DOHH2 (cell line): Measurements from ENCODE around the gene TBK1.
"Not testable (repeated sequence)": the region's sequence is repeated elsewhere in the genome, so short reads cannot be mapped to it uniquely, and the experiment has no call there.

Source experiments
- H3F3A ChIP-seq: fragments of 200-600 bp; sonication (generic), shearing (Covaris generic); 2 replicates; pipeline ENCODE4 v1.6.0; 2016; ENCODE audit warnings: antibody characterized with exemption, mild to moderate bottlenecking; ENCODE audit not compliant: control insufficient read depth, insufficient read depth
- H3K27ac ChIP-seq: fragments of 200-600 bp; sonication (generic); 2 replicates; pipeline ENCODE4 v1.5.1; 2014; ENCODE audit warnings: low read depth, mild to moderate bottlenecking, low read length, moderate library complexity
- H3K27me3 ChIP-seq: fragments of 200-600 bp; sonication (generic); 2 replicates; pipeline ENCODE4 v1.6.1; 2014; ENCODE audit warnings: mild to moderate bottlenecking, low read length, mixed read lengths; ENCODE audit not compliant: control insufficient read depth
- H3K36me3 ChIP-seq: fragments of 200-600 bp; sonication (generic); 2 replicates; pipeline ENCODE4 v1.6.1; 2014; ENCODE audit warnings: mild to moderate bottlenecking, low read length, moderate library complexity, mixed read lengths; ENCODE audit not compliant: control insufficient read depth
- H3K4me1 ChIP-seq: fragments of 200-600 bp; sonication (generic); 2 replicates; pipeline ENCODE4 v1.6.1; 2014; ENCODE audit warnings: mild to moderate bottlenecking, low read length, mixed read lengths; ENCODE audit not compliant: control insufficient read depth
- H3K4me2 ChIP-seq: fragments of 200-600 bp; sonication (generic); 2 replicates; pipeline ENCODE4 v1.6.0; 2014; ENCODE audit warnings: mild to moderate bottlenecking, low read length, moderate library complexity
- H3K4me3 ChIP-seq: fragments of 200-600 bp; sonication (generic); 2 replicates; pipeline ENCODE4 v1.5.1; 2014; ENCODE audit warnings: mild to moderate bottlenecking, low read length, mixed read lengths
- H3K79me2 ChIP-seq: fragments of 200-600 bp; sonication (generic); 2 replicates; pipeline ENCODE4 v1.6.1; 2014; ENCODE audit warnings: mild to moderate bottlenecking, low read length, mixed read lengths; ENCODE audit not compliant: control insufficient read depth
- H3K9me2 ChIP-seq: fragments of 200-600 bp; sonication (generic); replicated peaks from 2 replicates; pipeline ENCODE4 v1.6.1; 2014; ENCODE audit warnings: mild to moderate bottlenecking, low read length, mixed read lengths; ENCODE audit not compliant: control insufficient read depth
- H3K9me3 ChIP-seq: fragments of 200-600 bp; sonication (generic); 2 replicates; pipeline ENCODE4 v1.6.1; 2014; ENCODE audit warnings: antibody characterized with exemption, low read length, mixed read lengths; ENCODE audit not compliant: control insufficient read depth, insufficient read depth
- H4K20me1 ChIP-seq: fragments of 200-600 bp; sonication (generic); 2 replicates; pipeline ENCODE4 v1.6.0; 2014; ENCODE audit warnings: low read depth, mild to moderate bottlenecking, antibody characterized with exemption, low read length, moderate library complexity; ENCODE audit not compliant: control insufficient read depth, insufficient read depth
- CTCF ChIP-seq: fragments of 200-600 bp; sonication (generic); IDR thresholded peaks from one replicate; pipeline ENCODE4 v1.5.1; 2014; ENCODE audit warnings: antibody characterized with exemption, mild to moderate bottlenecking, low read depth, low read length; ENCODE audit not compliant: poor library complexity, severe bottlenecking
- EZH2phosphoT487 ChIP-seq: fragments of 200-600 bp; sonication (generic); IDR thresholded peaks from 2 replicates; pipeline ENCODE4 v1.6.1; 2017; ENCODE audit warnings: borderline replicate concordance, mild to moderate bottlenecking, antibody characterized with exemption, low read length, moderate library complexity, mixed read lengths

Gene TBK1

GRCh38 chr12:64538121-64538520 is 86.2 kb downstream of the TBK1 start:
- no peaks in the 10 kb centered on the region for H3K9me2 ChIP-seq
- H3K79me2 ChIP-seq: no peaks in the 10 kb centered on the region
- no peak for TF ChIP-seq EZH2phosphoT487
- TF ChIP-seq CTCF: no peak
- H4K20me1 ChIP-seq: no peaks in the 10 kb centered on the region
- H3K4me1 ChIP-seq: no peaks in the 10 kb centered on the region
- H3K4me2 ChIP-seq: no peak overlapping the region
- H3K27ac ChIP-seq: no peak overlapping the region
- no peak overlapping the region for H3K4me3 ChIP-seq
- no peaks in the 10 kb centered on the region for H3F3A ChIP-seq
- peaks cover 7% of the 10 kb centered on the region; the same call in 1 of the 2 replicates for H3K27me3 ChIP-seq
- H3K9me3 ChIP-seq: no peaks in the 10 kb centered on the region
- H3K36me3 ChIP-seq: no peaks in the 10 kb centered on the region

- not testable (repeated sequence) for H3K27me3 ChIP-seq, H3K27ac ChIP-seq, H3K4me1 ChIP-seq, H3F3A ChIP-seq, H3K4me3 ChIP-seq, H3K79me2 ChIP-seq, H3K9me2 ChIP-seq, H3K9me3 ChIP-seq, H4K20me1 ChIP-seq, H3K4me2 ChIP-seq, H3K36me3 ChIP-seq
These were observed 90.6 kb downstream of the TBK1 start for GRCh38 chr12:64542409-64543047.

- H3K4me3 ChIP-seq: no peak overlapping the region
- no peaks in the 10 kb centered on the region for H4K20me1 ChIP-seq
- H3K79me2 ChIP-seq: no peaks in the 10 kb centered on the region
- H3K9me3 ChIP-seq: no peaks in the 10 kb centered on the region
- no peak for TF ChIP-seq CTCF
- H3K27me3 ChIP-seq: no peaks in the 10 kb centered on the region
- no peak overlapping the region for H3K4me2 ChIP-seq
- no peaks in the 10 kb centered on the region for H3K4me1 ChIP-seq
- H3K36me3 ChIP-seq: no peaks in the 10 kb centered on the region
- no peaks in the 10 kb centered on the region for H3F3A ChIP-seq
- H3K27ac ChIP-seq: no peak overlapping the region
- no peaks in the 10 kb centered on the region for H3K9me2 ChIP-seq
These were observed 92.6 kb downstream of the TBK1 start for GRCh38 chr12:64544371-64545080.

GRCh38 chr12:64545081-64545382 is 93.1 kb downstream of the TBK1 start:
- Histone ChIP-seq H3K4me2 (no peak overlapping the region), H3K27me3 (no peaks in the 10 kb centered on the region), H3K4me3 (no peak overlapping the region), H3K27ac (no peak overlapping the region), H3K9me3 (no peaks in the 10 kb centered on the region), H3K9me2 (no peaks in the 10 kb centered on the region), H3K4me1 (0 out of 2 replicates have a peak, but pooled peaks cover 3% of the 10 kb centered on the region), H4K20me1 (no peaks in the 10 kb centered on the region), H3F3A (no peaks in the 10 kb centered on the region), H3K36me3 (no peaks in the 10 kb centered on the region), H3K79me2 (no peaks in the 10 kb centered on the region)
- TF ChIP-seq CTCF: no peak
- no peak for TF ChIP-seq EZH2phosphoT487
